Subcutaneous adipose tissue (tissue), 4 donors: ENCODE data around the gene HS3ST3A1. TPM values are rescaled to one million over a fixed set of nuclear protein-coding genes. Genes with fewer than 3 reads are reported as not detected.

ENCODE experiments used
- CTCF ChIP-seq: fragments of 450-650 bp; IDR thresholded peaks from one replicate; pipeline ENCODE4 v1.5.1; 2016; ENCODE audit warnings: low read depth, mild to moderate bottlenecking, control low read depth, antibody characterized with exemption, moderate library complexity
- total RNA-seq, 4 donors: library from RNA; depleted of rRNA; stranded (reverse); fragments of >200 nt; gene quantifications; one replicate each; pipeline ENCODE4 v1.1.0, GENCODE V29; 2016

Gene HS3ST3A1
- total RNA-seq, 4 donors from 2014 or later, result 0.19 to 3.6 (median 1.3) TPM; not detected in 1

- TF ChIP-seq CTCF, result no peak
Observed at GRCh38 chr17:13583996-13584700, 17.6 kb downstream of the HS3ST3A1 start.

GRCh38 chr17:13582776-13583547 is 18.8 kb downstream of the HS3ST3A1 start:
- no peak for TF ChIP-seq CTCF

- TF ChIP-seq CTCF, result no peak
Observed at GRCh38 chr17:13581925-13582324, 19.8 kb downstream of the HS3ST3A1 start.

GRCh38 chr17:13580790-13581189 is 20.9 kb downstream of the HS3ST3A1 start:
- TF ChIP-seq CTCF, result no peak

- no peak for TF ChIP-seq CTCF
Observed at GRCh38 chr17:13576661-13577526, 24.8 kb downstream of the HS3ST3A1 start.

- TF ChIP-seq CTCF, result no peak
Observed at GRCh38 chr17:13575922-13576419, 25.8 kb downstream of the HS3ST3A1 start.
